ENCODE measurements around the gene KCTD1.

- TF ChIP-seq CTCF (conservative IDR thresholded peaks at IDR 0.05; ENCODE audit: low read depth, low read length) = no peak
- TF ChIP-seq EZH2 (IDR thresholded peaks at IDR 0.05; ENCODE audit: borderline replicate concordance, low read depth, low read length, poor library complexity, severe bottlenecking) = no peak
Observed at GRCh38 chr18:26459884-26460283, 88.5 kb downstream of the KCTD1 start.
